GM21786 (cell line): ENCODE measurements around the gene TRMT11.
"Not testable (repeated sequence)": the region's sequence is repeated elsewhere in the genome, so short reads cannot be mapped to it uniquely, and the experiment has no call there.

ENCODE experiments used
- ATAC-seq: cut with Tn5 transposase; IDR thresholded peaks from one replicate; pipeline ENCODE4 v1.9.1; 2021; ENCODE audit not compliant: unreplicated experiment

The TRMT11 gene

DNA sequence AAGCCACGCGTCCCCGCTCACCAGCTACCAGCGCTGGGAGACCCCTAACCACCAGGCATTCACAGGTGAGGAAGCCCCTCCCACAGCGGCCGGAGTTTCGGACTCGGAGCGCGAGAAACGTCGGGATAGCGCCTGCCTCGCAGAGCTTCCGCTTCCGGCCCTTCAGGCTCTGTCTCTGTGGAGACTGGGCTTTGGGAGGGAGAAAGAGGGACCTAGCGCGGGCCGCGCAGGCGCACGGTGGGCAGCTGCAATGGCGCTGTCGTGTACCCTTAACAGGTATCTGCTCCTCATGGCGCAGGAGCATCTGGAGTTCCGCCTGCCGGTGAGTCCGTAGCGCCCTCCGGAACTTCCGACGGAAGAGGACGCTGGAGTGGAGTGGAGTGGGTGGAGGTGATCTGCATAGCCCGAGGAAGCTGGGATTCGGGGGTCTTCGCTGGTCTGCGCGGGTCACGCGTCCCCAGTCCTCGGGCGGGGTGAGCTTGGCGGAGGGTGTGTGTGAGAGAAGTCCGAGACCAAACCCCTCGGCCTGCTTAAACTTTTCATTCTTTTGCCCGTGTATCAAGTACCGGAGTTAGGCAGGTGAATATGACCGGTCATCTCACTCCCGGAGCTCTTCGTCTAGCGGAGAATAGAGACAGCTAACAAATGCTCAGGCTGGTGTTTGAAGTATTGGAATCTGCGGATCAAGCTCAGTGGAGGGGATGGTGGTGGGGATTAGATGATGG, at the start of gene TRMT11:
Gene TRMT11 (plus strand): TSS at position 240 of the 725 bp plus-strand sequence. CDS start 11 bp downstream, at position 251.
- ATAC-seq = peak; percentile 93

DNA sequence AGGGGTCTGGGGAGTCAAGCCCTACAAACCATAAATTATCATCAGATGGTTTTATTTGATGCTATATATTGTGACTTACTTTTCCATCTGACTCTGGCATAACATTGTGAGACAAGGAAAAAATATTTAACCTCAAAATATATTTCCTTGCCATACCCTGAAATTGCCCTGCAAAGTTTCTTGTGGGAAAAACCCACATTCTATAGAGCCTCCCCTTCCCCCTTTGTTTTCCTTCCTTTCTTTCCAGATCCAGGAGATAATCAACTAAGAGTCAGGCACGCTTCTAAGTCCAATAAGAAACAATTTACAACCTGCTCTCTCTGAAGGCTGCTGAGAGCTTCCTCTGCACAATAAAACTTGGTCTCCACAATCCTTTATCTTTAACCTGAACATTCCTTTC, 47.3 kb upstream of the TRMT11 start:
- ATAC-seq = no peak

DNA sequence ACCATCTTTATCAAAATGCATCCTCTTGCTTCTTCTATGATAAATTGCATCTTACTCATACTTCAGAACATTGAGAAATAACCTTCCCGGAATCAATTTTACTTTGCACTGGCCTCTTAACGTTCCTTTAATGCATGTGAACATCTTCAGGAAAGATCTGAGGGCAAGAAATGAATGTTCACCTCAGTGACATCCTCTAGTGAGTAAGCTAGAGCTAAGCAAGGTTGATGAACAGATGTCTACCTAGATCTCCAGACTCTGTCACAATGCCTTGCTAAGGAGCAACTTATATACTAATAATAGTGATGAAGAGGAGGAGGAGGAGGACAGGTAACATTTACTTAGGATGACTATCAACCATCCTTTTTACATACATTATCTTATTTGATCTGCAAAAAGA, 46.5 kb upstream of the TRMT11 start:
- no peak for ATAC-seq

DNA sequence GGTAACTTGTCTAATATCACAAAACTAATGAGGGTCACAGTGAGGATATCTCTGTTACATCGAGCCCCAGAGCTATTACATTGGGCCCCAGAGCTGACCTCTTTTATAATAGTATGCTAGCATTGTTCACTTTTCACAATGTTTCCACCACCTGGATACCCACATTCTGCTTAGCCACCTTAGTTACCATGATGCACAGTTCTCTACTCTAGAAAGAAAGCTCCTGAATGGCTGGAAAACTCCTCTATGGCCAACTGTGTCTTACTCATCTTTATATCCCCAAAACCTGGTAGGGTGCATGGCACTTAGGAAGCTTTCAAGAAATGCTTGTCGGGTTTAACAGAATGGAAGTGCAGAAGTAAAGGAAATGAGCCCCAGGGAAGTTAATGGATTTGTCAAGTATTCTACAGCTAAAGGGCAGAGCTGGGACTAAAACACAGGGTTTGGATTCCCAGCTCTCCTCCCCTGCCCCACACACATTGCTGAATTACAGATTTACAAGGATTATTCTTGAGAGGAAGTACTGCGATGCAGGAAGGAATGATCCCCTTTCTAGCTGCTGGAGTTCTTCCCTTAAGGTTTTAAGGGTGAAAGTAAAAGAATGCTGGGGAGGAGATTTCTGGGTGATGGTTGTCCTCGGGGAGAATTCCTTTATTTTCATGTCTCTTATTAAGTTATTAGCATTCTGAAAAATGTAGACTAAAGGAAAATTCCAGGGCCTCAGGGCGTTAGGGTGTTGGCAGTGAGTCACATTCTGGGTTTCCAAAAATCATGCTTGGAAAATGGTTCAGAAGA, 45.9 kb upstream of the TRMT11 start:
- ATAC-seq = no peak

DNA sequence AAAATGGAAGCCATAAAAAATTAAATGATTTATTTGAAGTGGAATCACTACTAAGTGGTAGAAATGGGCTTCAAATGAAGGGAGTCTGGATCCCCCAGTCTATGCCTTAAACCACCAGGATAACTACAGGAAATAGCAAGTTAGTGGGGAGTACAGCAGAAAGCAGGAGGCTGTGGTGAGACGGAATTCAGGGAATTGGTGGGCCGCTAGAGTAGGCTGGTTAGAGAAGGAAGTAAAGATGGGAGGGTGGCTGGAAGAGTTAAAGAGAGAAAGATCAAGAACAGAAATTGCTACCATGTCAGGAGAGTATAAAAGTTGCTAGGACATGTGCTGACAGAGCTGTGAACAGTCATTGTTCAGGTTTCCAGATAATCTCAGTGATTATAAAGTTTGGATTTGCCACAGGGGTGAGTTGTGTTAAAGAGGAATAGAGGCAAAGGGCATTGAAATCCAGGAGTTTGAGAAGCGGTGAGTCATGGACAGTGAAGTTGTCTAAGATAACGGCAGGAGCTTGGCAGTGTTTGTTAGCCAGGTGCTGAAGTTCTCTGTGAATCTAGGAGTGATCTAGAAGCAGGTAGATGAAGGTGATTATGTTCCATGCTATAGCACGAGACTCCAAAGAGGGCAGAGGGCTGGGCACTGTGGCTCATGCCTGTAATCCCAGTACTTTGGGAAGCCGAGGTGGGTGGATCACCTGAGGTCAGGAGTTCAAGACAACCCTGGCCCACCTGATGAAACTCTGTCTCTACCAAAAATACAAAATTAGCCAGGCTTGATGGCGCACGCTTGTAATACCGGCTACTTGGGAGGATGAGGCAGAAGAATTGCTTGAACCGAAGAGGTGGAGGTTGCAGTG, 43.4 kb upstream of the TRMT11 start:
- no peak for ATAC-seq

DNA sequence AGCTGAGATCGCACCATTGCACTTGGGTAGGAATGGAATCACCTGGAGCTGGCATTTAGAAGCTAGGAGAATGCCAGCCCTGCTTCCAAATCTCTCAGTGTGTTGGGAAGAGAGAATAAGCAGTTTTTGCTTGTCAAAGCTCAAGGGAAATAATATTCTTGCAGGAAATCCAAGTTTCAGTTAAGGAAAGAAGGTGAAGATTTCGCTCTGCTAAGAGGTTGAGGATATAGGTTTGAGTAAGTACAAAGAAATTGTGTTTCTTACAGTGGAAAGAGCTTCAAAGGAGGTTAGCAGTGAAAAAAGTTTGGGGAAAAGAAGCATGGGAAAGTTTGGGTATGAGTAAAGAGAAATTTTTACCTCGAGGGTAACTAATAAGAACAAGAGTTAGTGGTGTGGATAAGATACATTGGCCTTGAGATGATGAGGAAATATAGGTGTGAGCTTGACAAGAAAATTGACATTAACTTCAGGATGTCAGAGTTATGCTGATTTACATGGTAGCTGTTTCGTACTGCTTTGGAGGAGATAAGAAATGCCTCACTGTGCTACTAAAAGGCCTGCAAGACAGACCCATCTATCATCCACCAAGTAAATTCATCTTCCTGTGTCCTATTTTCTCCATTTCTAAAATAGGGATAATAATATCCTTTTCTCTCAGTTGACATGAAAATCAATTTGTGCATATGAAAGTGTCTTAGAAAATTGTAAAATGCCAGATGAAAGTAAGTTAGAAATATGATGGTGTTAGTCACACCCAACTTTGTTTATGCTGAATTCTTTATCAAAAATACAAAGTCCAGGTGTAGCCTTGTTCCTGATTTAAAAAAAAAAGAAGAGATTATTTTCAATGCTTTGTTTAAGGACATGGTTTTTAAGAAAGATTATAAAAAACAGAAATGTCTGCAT, 42.6 kb upstream of the TRMT11 start:
- no peak for ATAC-seq

DNA sequence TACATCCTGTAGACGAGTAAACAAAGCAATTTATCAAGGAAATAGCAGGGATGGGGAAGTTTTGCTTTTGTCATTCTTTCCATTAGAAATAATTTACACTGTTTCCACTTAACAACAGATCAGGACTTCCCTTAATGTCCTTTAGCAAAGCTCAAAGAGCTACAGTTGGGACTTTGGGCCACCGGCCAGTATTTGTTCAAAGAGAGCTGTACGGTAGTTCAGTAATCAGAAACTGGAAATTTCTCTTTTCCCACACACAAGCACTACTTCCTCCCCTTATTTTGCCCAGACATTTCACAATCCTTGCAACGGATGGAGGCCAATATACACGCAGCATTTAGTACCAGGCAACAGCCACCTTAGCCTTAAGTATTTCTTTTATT, 41.9 kb upstream of the TRMT11 start:
- ATAC-seq = no peak

DNA sequence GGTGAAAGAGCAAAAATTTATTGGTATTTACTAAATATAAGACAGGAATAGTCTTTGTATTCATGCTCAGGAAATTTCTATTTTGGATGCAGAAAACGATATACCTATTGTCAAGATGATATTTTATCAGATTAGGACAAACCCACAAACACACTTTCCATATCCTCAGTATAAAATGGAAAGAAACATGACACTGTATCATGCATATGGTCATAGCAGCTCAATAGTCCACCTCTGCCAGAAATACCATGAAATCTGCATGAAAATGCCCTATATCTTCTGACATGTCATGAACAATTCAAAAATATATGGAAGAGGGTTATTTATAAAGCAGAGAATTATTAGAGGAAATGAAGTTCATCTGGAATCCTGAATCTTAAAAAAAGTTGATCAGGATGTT, 41.4 kb upstream of the TRMT11 start:
- ATAC-seq = no peak

DNA sequence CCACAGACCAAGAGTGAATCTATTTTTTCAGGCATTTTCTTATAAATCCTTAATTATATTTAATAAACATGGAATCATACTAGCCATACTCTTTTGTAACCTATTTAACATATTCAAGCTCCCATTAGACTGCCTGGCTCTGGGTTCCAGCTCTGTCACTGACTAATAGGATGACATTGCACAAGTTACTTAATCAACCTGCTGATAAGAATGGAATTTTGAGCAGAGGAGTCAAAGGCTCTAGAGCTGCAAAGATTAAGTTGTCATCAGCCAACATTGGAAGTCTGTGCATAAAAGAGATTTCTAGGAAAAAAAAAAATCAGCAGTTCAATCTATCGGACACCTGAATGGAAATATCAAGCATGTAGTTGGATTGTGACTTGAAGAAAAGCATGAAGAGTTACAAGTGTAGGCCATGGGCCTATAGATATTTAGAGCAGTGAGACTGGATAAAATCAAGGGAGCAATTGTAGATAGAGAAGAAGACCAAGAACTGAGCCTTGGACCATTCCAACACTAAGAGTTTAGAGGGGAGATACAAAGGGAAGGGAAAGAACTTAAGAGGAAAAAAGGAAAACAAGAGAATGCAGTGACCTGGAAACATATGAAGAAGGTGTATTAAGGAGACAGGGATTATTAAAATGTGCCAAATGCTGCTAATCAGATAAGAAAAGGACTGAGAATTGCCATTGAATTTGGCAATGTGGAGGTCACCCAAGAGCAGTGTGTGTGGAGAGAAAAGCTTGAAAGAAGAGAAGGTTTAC, 40.8 kb upstream of the TRMT11 start:
- no peak for ATAC-seq

DNA sequence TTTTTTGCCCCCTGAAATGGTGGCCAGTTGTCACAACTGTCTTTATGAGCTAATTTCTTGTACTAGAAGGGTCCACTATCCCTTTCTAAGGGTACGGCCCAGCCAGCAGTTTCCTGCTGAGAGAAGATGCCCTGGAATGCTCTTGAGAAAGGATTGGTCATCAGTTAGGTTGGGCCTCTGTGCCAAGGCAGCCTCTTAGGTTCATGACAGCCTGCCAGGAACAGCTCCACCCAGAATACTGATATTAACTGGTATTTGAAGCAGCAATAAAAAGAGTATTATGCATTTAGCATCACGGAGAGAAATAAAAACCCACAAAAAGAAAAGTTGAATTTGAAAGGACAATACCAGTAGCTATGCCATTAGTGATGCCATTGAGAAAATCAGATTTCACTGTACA, 38.7 kb upstream of the TRMT11 start:
- ATAC-seq = no peak

DNA sequence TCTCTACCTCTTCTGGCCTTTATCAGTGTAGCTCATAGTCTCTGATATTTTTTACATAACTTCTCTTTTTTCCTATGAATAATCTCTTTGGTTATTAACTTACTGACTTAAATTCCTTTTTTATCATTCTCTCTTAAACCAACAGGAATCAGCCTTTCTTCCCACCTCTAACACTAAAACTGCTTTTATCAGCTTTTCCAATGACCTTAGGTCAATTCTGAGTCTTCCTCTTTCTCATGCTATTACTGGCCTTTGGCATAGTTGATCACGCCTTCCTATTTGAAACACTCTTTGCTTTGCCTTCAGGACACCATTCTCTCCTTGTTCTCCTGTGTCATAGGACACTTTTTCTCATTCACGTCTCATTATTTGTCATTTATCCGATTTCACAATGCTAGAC, 37.9 kb upstream of the TRMT11 start:
- ATAC-seq = no peak

DNA sequence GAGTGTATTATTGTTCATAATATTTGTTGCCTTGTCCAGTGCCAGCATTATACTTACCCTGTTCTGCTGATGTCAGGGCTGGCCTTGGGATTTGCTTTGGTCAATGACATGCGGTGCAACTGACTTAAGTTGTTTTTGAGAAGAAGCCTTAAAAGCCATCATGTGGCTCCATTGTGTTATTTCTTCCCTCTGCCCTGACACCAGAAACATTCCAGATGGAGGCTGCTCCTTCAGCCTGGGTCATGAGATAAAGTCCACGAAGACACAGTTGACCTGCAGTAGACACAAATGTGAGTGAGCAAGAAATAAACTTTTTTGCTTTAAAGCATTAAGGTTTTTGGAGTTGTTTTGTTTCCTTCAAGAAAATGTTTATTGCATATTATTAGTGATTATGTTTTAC, 37.3 kb upstream of the TRMT11 start:
- ATAC-seq = no peak

DNA sequence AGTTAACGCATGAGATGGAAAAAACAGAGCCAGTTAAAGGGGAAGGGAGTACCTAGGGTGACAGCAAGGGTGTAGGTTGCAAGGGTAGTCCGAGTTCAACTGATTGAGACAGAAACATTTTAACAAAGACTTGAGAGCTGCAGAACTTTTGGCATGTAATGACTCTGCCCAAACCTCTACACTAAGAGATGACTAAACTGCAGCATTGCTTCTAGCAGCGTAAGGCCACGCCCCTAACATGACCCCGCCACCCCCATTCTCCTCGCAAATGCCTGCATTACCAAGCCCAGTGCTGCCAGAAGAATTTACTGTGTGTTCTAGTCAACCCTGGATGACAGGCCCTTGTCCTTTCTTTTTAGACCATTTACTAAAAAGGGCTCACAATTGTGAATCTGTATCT, 36.0 kb upstream of the TRMT11 start:
- no peak for ATAC-seq

DNA sequence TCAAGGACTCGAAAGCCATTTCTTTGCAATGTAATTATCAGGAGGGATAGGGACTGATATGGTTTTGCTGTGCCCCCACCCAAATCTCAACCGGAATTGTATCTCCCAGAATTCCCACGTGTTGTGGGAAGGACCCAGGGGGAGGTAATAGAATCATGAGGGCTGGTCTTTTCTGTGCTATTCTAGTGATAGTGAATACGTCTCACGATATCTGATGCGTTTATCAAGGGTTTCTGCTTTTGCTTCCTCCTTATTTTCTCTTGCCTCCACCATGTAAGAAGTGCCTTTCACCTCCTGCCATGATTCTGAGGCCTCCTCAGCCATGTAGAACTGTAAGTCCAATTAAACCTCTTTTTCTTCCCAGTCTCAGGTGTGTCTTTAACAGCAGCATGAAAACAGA, 35.6 kb upstream of the TRMT11 start:
- ATAC-seq = not testable (repeated sequence)

DNA sequence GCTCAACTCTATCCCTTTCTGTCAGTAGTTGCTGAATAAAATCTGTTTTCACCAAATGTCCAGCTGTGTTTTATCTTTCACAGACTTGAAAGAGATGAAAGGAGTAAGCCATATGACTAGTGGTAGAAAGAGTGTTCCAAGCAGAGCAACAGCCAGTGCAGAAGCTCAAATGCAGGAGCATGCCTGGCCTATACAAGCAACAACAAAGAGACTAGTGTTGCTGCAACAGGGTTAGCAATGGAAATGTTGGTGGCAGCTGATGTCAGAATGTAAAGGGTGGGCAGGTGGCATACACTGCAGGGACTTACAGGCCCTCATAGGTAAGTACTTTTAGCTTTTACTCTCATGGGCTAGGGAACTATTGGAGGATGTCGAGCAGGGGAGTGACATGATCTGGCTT, 35.0 kb upstream of the TRMT11 start:
- ATAC-seq = no peak

DNA sequence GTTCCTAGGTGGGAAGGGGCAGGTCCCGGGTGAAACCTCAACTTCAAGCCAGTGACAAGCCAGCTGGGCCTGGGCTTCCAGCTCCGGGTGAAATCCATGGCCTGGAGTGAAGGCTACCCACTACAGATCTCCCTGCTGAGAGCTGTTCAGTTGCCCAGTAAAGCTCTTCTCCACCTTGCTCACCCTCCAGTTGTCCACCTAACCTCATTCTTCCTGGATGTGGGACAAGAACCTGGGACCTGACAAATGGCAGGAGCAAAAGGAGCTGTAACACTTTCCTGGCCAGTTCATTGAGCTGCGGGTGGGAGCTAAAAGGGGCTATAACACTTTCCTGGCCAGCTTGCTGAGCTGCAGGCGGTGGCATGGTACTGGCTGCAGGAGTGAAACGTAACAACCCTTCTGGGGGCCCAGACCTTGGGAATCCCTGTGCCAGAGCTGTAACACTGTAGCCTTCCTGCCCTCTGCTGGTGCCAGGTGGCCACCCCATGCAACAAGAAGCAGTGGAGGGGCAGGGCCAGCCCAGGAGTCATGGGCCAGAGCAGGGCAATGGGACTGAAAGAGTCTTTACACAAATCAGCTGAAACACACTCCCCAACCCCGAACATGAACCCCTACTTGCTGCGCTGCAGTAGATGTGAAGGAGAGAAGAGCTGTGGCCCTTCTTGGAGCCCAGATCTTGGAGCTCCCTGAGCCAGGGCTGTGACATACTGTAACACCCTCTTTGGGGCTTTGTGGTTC, 33.4 kb upstream of the TRMT11 start:
- no peak for ATAC-seq

DNA sequence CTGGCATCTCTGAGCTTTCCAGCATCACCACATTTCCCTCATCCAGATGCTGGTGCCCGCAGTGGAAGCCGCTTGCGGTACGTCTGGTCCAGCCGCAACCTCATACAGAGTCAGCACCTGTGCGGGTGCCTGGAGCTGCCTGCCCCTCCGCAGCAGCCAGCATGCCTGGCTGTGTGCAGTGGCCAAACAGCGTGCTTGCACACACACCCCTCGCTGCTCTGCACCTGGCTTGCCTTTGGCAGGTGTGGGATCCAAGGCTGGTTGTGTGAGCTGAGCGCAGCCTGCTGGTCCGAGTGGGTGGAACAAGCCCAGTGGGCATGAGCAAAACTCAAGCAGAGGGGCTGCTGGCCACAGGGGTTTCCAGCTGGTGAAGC, 32.9 kb upstream of the TRMT11 start:
- no peak for ATAC-seq

DNA sequence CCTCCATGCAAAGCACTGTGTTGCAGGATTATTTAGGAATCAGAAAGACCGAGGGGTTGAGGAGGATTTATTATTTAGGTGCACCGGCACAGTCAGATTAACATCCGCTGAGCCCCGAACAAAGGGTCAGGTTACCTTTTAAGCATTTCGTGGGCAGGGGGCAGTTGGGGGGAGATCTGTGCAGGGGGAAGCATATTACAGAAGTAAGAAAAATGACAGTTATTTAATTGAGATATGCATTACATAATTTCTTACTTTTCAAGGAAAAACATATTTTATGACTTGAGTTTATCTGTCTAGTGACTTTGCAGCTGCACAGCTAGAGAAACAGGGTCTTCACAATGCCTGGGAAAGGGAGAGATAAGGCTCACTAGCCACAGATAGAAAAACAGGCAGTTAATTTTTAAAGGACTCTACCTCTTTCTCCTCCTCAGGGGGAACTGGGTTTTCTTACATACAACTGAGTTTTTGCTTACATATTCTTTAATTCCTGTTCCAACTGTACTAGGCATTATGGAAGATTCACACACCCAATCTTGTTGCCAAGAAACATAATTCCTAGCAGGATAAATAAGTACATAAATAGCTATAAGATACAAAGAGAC, 31.5 kb upstream of the TRMT11 start:
- ATAC-seq = no peak

DNA sequence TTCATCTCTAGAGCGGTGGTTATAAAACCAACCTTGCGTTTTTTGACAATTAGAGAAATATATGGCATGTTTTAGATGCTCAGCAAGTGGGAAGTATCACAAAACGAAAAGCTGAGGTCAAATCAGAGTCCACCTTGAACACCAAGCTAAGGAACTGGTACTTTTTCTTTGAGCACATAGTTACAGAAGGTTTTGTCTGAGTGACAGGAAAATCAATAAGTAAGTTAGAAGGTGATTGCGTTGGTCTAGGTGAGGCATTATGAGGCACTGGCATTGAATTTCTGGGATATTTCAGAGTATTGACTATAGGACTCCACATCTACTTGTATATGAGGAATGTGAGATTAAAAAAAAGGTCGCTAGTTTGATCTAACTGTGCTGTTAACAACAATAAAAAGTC, 30.4 kb upstream of the TRMT11 start:
- ATAC-seq = no peak
